Stimulated activated naive CD8-positive, alpha-beta T cell treated with anti-CD3 and anti-CD28 coated beads, Interleukin-15, Interleukin-2, amounts not matched to agents 100 ng/mL and 50 ng/mL, for 24 hours (primary cell): ENCODE data around the gene NIPSNAP3A.

Source experiments
- H3K27ac Mint-ChIP-seq: one replicate; pipeline ENCODE4 v1.8.0; 2021; ENCODE audit warnings: mild to moderate bottlenecking, mixed read lengths
- H3K27me3 Mint-ChIP-seq: one replicate; pipeline ENCODE4 v1.8.0; 2021; ENCODE audit warnings: mixed read lengths
- H3K36me3 Mint-ChIP-seq: one replicate; pipeline ENCODE4 v1.8.0; 2021; ENCODE audit warnings: low read depth, mixed read lengths
- H3K4me1 Mint-ChIP-seq: one replicate; pipeline ENCODE4 v1.8.0; 2021; ENCODE audit warnings: low read depth, mixed read lengths
- H3K4me3 Mint-ChIP-seq: one replicate; pipeline ENCODE4 v1.8.0; 2021; ENCODE audit warnings: mild to moderate bottlenecking, mixed read lengths
- H3K9me3 Mint-ChIP-seq: one replicate; pipeline ENCODE4 v1.8.0; 2021; ENCODE audit warnings: mixed read lengths

NIPSNAP3A gene

DNA sequence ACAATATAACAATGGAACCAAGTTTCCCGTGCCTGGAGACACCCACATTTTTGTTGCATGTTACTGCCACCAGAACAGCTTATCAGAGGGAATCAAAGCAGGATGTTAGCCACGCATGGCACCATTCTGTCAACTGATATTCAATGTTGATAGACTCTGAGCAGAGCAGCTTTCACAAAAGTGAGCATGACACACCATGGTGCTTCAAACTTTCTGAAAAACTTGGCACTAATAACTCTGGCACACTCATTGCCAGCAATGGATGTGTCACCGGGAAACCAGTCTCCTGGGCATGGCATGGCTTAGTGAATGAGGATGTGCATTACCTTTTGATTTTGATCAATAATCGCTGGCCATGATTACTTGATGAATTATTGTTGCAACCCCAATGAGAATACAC lies 36.1 kb downstream of the NIPSNAP3A start:
- H3K36me3 Mint-ChIP-seq = peaks cover 7% of the 10 kb centered on the region
- no peak overlapping the region for H3K4me3 Mint-ChIP-seq
- H3K27me3 Mint-ChIP-seq = no peaks in the 10 kb centered on the region
- H3K9me3 Mint-ChIP-seq = no peaks in the 10 kb centered on the region
- no peaks in the 10 kb centered on the region for H3K4me1 Mint-ChIP-seq
- no peak overlapping the region for H3K27ac Mint-ChIP-seq

DNA sequence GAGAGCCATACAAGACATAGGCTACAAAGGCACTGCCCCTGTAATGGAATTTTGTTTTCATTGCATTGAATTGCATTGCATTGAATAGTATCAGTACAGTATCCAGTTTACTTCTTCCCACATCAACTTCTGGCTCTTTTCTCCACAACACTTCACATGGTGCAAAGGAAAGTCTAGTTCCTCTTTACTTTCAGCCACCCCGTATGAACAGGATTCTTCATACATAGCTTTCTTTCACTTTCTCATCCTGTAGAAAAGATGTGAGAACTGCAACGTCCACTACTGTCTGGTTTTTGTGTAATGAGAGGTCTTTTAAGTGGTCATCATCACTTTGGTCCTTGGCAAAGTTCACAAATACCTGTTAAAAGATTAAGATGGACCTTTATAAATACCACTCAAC lies 36.6 kb downstream of the NIPSNAP3A start:
- no peak overlapping the region for H3K4me3 Mint-ChIP-seq
- H3K4me1 Mint-ChIP-seq = no peaks in the 10 kb centered on the region
- H3K27me3 Mint-ChIP-seq = no peaks in the 10 kb centered on the region
- peaks cover 7% of the 10 kb centered on the region for H3K36me3 Mint-ChIP-seq
- H3K9me3 Mint-ChIP-seq = no peaks in the 10 kb centered on the region
- peak overlapping the region; percentile 13 for H3K27ac Mint-ChIP-seq

DNA sequence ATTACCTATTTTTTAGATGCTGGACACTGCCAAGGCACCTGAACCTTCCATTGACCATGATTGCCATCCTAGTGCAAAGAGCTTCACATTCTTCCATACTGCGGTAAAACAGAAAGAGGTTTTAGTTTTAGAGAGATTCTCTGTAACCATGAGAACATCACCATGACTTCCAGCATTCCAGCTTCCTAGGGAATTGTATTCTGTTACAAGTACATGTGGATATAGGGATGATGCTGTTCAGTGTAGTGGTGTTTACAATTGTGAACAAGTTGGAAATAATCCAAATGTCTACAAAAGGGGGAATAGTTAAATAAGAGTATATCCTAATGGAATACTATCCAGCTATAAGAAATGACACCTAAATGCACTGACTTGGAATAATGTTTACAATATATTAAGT lies 38.8 kb downstream of the NIPSNAP3A start:
- H3K27ac Mint-ChIP-seq = no peak overlapping the region
- no peak overlapping the region for H3K4me3 Mint-ChIP-seq
- peaks cover 11% of the 10 kb centered on the region for H3K36me3 Mint-ChIP-seq
- H3K4me1 Mint-ChIP-seq = no peaks in the 10 kb centered on the region
- H3K9me3 Mint-ChIP-seq = no peaks in the 10 kb centered on the region
- H3K27me3 Mint-ChIP-seq = no peaks in the 10 kb centered on the region

DNA sequence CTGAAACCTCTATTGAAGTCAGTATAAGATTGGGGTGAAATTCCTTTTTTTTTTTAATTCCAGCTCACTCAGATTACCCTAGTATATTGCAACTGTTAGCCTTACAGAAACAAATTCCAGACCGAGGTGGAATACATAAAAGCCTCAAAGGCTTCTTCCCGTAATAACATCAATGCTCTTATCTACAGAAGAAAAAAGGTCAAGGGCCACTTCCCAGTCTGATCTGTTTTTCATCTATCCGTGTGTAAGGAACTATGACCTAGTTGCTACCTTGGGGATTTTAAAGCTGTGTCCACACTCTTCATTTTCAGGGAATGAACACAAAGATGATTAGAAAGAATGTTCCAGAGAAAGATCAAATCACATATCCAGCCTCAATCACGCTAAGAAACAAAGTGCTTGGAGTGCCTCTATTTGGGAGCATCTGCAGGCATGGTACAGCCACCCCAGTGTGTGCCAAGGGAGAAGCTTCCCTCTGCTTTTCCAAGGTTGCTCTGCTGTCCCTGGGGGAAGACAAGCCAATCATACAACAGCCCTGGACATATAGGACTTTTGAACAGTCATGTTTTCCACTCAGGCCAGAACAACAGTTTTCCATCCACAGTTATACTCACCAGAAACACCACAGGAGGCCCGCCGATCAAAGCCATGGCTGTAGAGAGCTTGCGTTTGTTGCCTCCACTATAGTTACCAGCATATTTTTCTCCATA lies 40.0 kb downstream of the NIPSNAP3A start:
- Mint-ChIP-seq H3K4me3 (no peak overlapping the region), H3K36me3 (peaks cover 17% of the 10 kb centered on the region), H3K4me1 (no peaks in the 10 kb centered on the region), H3K9me3 (no peaks in the 10 kb centered on the region), H3K27me3 (no peaks in the 10 kb centered on the region), H3K27ac (no peak overlapping the region)

DNA sequence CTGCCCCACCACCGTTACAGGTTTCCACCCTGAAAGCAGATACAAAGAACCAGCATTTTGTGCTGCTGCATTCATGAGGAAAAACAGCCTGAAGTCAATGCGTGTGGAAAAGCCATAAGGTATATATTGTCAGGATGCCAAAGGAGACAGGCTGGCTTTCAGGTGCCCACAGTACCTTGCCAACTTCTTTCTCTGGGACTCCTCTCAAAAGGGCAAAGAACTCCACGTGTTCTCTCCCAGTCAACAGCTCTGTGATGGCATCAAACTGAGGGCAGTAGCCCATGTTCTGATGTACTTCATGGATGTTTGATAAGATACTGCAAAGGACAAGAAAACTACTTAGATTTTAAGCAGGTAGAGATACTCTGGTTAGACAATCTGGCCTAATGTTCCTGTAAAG lies 40.8 kb downstream of the NIPSNAP3A start:
- Mint-ChIP-seq H3K27me3 (no peaks in the 10 kb centered on the region), H3K4me1 (no peaks in the 10 kb centered on the region), H3K4me3 (no peak overlapping the region), H3K27ac (no peak overlapping the region), H3K9me3 (no peaks in the 10 kb centered on the region), H3K36me3 (peaks cover 24% of the 10 kb centered on the region)

DNA sequence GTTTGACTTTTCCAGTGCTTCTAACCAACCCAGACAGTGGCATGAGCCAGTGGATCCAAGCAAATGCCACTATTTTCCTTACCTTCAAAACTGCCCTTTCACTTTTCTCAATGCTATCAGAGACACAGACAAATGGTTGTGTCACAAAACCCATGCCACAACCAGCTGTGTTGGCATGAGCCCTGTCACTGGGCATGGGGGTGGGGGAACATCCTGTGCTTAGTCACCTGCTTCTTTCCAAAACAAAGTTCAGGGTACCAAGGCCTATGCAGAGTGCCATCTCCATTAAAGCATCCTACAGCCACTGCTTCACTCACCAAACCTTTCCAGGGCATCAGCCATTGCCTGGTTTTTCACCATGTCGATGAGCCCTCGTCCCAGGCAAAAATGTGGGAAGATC lies 46.6 kb downstream of the NIPSNAP3A start:
- H3K27me3 Mint-ChIP-seq = no peaks in the 10 kb centered on the region
- H3K4me1 Mint-ChIP-seq = peaks cover 5% of the 10 kb centered on the region
- H3K36me3 Mint-ChIP-seq = peaks cover 35% of the 10 kb centered on the region
- H3K9me3 Mint-ChIP-seq = no peaks in the 10 kb centered on the region
- H3K27ac Mint-ChIP-seq = no peak overlapping the region
- H3K4me3 Mint-ChIP-seq = no peak overlapping the region

DNA sequence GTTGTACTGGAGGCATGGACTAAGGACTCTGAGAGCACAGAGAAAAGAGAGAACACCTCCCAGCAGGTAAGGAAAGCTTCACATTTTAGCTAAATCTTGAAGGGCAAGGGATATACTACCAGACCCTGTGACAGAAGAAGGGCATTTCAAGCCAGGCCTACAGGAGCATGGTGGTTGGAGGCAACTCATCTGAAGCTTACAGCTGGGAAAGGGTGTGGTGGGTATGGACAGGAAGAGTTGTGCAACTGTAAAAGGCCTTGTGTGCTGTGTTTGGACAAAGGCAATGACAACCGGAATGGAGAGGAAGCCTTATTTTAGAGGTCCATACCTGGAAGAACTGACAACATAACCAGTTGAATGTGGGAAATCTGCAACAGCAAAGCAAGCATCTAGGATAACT lies 47.6 kb downstream of the NIPSNAP3A start:
- H3K9me3 Mint-ChIP-seq = no peaks in the 10 kb centered on the region
- H3K36me3 Mint-ChIP-seq = peaks cover 35% of the 10 kb centered on the region
- no peak overlapping the region for H3K4me3 Mint-ChIP-seq
- no peak overlapping the region for H3K27ac Mint-ChIP-seq
- H3K27me3 Mint-ChIP-seq = no peaks in the 10 kb centered on the region
- H3K4me1 Mint-ChIP-seq = peaks cover 5% of the 10 kb centered on the region

DNA sequence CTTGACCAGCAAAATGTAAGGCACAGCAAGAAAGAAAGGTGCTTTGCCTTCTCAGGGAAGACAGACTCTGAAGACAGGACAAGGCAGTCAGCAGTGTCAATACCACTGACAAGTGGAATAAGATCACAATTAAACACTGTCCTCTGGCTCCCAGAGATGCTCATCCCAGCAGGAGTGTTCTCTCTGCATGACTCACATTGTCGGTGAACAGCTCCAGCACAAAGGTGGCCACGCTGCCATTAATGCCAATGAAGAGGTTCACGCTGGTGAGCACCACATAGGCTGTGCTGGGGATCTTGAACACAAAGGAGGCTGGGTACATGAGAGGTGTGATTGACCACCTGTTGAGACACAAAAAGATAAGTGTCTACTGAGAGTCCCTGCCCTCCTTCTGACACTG lies 48.4 kb downstream of the NIPSNAP3A start:
- no peaks in the 10 kb centered on the region for H3K9me3 Mint-ChIP-seq
- H3K27ac Mint-ChIP-seq = no peak overlapping the region
- H3K36me3 Mint-ChIP-seq = peaks cover 33% of the 10 kb centered on the region
- no peaks in the 10 kb centered on the region for H3K27me3 Mint-ChIP-seq
- H3K4me1 Mint-ChIP-seq = peaks cover 5% of the 10 kb centered on the region
- H3K4me3 Mint-ChIP-seq = no peak overlapping the region

DNA sequence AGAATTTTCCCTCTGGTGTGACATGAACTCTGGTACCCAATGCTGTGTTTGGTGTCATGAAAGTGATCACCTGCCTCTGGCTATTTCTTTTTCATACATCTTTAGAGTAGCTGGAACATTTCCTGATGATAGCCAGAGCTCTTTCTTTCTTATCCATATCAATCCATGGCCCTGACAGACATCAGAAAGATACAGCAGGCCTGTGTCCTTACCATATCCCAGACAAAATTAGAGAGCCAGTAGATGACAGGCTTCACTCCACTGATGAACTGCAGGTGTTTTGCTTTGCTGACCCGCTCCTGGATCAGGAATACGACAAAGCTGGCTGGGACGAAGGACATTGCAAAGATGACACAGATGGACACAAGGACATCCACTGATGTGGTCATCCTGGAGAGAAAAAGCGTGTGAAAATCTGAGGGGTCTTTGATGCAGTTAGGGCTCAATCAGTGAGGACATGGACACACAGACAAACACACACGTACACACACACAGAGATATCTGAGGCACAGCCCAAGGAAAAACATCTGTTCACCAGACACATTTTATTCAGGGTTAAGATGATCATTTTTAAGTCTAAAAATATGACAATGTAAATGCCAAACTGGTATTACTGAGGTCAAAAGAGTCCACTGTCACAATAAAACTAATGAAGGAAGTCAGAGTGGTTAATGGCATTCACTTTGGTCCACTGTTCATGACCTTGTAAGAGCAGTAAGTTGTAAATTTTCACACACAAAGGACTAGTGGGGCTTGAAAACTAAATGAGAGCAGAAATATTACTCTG lies 50.9 kb downstream of the NIPSNAP3A start:
- peaks cover 15% of the 10 kb centered on the region for H3K36me3 Mint-ChIP-seq
- no peaks in the 10 kb centered on the region for H3K9me3 Mint-ChIP-seq
- H3K4me1 Mint-ChIP-seq = peaks cover 5% of the 10 kb centered on the region
- H3K27me3 Mint-ChIP-seq = no peaks in the 10 kb centered on the region
- H3K4me3 Mint-ChIP-seq = no peak overlapping the region
- no peak overlapping the region for H3K27ac Mint-ChIP-seq

DNA sequence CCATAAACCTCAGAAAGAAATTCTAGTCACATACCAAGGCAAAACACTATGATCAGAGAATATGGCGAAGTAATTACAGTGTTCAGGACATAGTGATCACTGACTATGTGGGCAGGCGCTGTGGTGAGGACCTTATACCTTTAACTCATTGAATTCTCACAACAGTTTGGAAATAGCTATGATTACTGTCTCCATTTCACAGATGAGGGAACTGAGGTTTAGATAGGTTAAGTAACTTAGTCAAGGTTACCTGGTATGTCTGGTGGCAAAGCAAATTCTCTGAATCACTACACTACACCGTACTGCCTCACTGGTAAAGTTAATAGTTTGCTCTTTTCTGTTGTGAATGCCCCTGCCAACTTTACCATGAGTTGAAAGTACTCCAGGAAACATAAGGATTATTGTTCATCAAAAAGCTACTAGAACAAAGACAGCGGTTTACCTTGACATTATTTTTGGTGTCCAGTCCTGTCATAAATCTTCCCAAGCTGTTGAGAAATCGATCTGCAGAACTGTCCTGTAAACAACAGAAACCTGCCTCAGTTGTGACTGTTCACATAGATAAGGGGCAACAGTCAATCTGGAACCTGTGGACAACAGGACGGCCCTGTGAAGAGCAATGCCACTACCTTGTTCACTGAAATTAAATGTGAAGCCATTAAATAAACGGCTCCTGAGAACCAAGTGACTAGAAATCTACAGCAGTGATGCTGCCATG lies 52.7 kb downstream of the NIPSNAP3A start:
- Mint-ChIP-seq H3K27ac (no peak overlapping the region), H3K27me3 (no peaks in the 10 kb centered on the region), H3K4me3 (no peak overlapping the region), H3K36me3 (peaks cover 8% of the 10 kb centered on the region), H3K4me1 (no peaks in the 10 kb centered on the region), H3K9me3 (no peaks in the 10 kb centered on the region)

DNA sequence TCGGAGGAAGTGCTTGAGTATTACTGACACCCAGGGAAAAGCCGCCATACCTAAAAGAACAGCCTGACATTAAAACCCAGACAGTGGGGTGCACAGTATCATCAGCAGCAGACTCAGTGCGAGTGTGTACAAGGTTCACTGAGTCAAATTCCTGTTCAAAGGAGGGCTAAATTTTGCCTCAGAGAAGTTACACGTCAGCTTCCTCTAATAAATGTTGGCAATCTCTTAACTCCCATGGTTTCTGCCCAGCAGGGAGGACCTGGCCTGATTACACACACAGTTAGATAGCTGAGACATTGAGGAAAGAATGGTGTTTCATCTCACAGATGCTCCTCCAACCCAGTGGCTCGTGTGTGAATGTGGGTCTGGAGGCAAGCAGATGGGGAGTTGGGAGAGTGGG lies 54.6 kb downstream of the NIPSNAP3A start:
- peaks cover 10% of the 10 kb centered on the region for H3K36me3 Mint-ChIP-seq
- H3K4me3 Mint-ChIP-seq = no peak overlapping the region
- no peaks in the 10 kb centered on the region for H3K4me1 Mint-ChIP-seq
- no peak overlapping the region for H3K27ac Mint-ChIP-seq
- no peaks in the 10 kb centered on the region for H3K9me3 Mint-ChIP-seq
- no peaks in the 10 kb centered on the region for H3K27me3 Mint-ChIP-seq

DNA sequence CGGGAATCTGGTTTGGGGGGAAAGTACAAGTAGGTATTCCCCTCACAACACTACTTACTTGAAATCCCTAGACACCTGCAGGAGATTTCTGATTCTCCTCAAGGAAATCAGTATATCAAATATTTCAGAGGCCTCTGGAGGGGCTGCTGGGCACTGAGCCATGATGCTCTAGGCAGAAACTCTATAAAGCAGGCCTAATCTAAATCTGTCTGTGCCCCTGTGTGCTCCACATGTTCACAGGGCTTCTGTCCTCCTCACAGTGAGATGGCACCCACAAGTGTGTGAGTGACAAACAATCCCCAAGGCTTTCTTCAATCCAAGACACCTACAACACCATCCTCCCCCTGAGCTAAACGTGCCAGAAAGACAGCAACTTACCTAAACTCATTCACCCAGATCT lies 55.4 kb downstream of the NIPSNAP3A start:
- H3K36me3 Mint-ChIP-seq = peaks cover 11% of the 10 kb centered on the region
- H3K9me3 Mint-ChIP-seq = no peaks in the 10 kb centered on the region
- no peak overlapping the region for H3K4me3 Mint-ChIP-seq
- H3K27ac Mint-ChIP-seq = no peak overlapping the region
- H3K4me1 Mint-ChIP-seq = no peaks in the 10 kb centered on the region
- no peaks in the 10 kb centered on the region for H3K27me3 Mint-ChIP-seq

DNA sequence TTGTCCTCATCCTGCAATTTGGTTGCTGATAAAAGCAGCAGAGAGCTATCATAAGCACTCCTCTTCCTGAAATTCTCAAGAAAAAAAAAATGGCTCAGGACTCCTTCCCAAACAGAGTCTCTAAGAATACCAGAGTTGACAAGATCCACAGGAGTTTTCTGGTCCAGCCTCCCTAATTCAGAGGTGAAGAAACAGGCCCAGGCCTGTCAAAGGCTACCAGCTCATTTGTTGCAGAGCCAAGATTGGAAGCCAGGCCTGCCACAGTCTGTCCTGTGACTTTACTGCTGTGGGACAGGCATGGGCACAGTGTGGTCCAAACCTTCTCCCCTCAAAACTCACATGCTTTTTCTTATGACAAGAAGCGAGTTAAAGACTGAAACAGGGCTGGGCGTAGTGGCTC lies 58.0 kb downstream of the NIPSNAP3A start:
- Mint-ChIP-seq H3K27me3 (no peaks in the 10 kb centered on the region), H3K27ac (no peak overlapping the region), H3K4me1 (no peaks in the 10 kb centered on the region), H3K4me3 (no peak overlapping the region), H3K9me3 (no peaks in the 10 kb centered on the region), H3K36me3 (peaks cover 11% of the 10 kb centered on the region)

DNA sequence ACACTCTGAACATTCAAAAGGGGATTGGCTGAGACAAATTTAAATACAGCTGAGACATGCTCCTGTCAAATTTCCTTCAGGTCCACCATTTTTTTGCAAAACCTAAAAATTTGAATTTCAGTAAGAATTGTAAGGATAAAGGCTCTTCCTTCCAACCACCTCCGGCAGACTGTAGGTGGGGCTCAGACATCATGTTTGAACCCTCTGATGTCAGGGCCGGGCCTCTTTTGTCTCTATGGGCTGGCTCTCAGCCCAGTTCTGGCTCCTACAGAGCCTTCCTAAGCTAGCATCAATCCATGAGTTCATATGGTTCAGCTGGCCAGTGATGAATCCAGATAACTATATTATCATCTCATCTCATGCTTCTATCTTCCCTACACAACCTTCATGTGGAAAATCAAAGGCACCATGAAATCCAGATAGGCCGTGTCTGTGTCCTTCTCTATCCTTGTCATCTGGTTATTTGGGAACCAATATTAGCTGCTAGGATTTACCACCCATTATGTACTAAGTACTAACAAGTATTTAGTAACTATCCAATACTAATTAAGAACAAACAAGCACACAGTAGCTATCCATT lies 60.6 kb downstream of the NIPSNAP3A start:
- H3K27me3 Mint-ChIP-seq = no peaks in the 10 kb centered on the region
- no peak overlapping the region for H3K4me3 Mint-ChIP-seq
- no peaks in the 10 kb centered on the region for H3K9me3 Mint-ChIP-seq
- peaks cover 11% of the 10 kb centered on the region for H3K36me3 Mint-ChIP-seq
- no peaks in the 10 kb centered on the region for H3K4me1 Mint-ChIP-seq
- no peak overlapping the region for H3K27ac Mint-ChIP-seq
